Embryonic facial prominence (tissue), 1 donor: ENCODE results near the gene ACP6.

ENCODE experiments used
- DNase-seq: peaks from one replicate; pipeline ENCODE4 v3.0.0-alpha.2; 2016; ENCODE audit errors: extremely low spot score

The ACP6 gene

DNA sequence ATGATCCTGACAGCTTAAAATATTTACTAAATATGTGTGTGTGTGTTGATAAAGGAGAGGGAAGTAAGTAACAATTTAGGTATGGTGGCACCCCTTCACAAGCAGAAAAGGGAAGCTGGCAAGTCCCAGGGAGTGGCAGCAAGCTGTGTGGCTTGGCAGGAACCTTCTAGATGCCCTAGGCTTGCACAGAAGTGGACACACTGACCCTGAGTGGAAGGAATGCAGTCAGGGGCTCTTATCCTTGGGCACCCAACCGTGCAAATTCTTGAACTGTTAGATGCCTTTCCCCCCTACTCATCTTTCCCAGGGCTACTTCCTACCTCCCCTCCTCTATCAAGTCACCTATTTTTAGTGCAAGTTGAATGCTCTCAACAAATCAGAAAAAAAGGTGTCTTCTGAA lies 18.9 kb downstream of the ACP6 start:
- DNase-seq: no peak

DNA sequence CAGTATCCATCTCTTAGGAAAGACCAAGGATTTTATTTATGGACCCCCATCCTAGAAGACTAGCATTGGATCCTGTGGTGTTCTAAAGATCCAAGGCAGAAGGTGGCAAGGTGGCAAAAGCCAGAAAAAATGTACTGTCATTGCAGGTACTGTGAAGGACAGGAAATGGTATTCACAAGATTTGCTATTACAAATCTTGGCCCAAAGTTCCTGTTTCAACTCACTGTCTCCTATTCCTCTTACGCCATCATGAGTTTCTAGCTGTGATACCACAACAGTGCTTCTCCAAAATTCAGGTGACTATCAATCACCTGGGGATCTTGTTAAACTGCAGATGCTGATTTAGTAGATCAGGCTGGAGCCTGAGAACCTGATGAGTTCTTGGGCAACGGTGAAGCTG lies 21.4 kb downstream of the ACP6 start:
- DNase-seq: no peak

DNA sequence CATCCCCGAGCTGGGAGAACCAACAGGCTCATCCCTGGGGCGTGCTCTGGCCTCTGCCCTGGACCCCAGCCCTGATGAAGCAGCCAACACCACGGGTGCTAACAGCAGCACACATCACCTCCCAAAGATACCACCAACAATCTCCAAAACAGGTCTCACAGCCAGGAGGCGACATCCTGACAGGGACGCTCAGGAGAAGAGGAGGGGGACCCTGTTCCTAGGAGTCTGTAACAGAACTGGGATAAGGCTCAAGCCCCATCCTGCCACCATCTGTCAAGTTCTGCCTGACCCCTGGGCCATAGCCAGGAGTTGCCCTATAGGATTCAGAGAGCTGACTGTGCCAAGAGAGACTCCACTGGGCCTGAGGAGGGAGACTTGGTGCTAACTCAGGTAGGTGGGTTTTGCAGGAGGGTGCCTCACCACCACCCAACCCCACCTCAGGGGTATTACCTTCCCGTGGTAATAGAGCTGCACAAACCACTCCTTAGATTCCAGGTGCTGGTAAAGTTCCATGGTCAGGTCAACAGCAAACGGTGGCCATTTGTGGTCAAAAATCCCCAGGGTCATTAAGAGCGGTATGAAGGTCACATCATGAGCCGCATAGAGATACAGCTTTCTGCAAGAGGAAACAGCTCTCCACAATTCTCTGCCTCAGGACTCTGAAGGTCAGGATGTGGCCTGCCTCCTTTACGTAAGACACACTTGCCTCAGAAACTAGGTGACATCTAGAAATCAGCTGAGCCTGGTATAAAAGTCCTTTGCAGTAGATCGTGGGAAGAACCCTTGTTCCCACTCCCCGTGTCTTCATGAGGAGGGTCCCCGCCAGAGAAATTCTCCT lies 22.3 kb downstream of the ACP6 start:
- DNase-seq: no peak

DNA sequence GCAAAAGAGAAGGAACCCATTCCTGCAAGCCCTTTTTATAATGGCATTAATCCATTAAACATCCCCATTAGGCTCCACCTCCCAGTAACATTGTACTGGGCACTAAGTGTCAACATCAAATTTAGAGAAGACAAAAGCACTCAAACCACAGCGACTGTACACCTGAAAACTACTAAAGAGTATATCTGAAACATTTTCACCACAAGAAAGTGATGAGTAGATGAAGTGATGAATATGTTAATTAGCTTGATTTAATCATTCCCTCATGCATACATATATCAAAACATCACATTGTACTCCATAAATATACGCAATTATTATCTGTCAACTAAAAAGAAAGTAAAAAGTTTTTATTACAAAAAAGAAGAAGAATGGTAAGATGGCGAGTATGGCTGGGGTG lies 26.4 kb downstream of the ACP6 start:
- no peak for DNase-seq

DNA sequence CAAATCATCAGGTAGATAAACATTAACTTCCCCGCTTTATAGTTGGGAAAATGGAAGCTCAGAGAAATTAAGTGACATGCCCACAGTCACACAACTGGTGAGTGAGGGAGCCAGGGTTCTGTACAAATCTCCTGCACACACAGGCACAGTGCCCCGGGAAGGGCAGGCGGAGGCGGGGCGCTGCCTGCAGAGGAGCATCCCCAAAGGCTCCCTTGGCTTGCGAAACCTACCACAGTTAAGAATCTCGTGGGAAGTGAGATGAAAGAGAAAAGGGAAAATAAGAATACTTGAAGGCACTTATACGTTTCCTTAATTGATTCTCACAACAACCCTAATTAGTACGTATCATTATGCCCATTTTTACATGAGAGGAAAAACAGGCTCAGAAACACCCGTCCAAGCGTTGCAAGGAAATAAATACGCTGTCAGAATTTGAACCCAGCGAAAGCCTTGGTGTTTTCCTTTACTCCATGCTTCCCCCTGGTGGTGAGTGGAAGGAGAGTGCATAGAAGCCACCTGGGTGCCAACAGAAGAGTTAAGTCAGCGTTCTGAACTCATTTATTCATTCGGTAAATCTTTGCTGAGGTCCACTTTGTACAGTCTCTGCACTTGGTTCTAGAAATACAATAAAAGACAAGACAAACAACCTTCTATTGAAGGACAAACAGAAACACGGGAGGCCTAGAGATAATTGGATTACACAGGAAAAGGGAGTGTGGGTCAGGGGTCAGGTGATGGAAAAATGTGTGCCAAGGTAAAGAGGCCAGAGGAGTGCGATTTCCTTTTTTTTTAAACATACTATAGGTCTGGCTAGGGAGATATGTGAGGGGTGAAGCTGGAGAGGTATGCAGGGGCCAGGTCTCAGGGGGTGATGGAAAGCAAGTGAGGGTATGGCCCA lies 28.4 kb downstream of the ACP6 start:
- no peak for DNase-seq

DNA sequence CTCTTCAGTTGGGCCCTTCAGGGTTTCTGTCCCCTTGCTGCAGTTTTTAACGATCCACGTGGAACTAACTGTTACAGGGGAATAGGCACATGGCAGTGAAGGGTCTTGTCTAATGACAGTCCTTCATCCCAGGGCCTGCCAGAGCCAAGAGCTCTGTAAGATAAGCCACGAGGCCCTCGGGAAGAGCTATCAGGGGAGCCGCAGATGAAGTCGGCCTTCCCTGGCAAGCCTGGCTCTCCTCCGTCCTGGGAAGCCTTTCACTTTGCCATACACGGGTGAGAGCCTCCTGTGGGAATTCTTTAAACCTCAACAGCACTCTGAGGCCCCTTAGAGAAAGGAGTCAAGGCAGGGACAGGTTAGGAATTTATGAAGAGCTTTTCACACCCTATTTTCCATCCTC lies 29.0 kb downstream of the ACP6 start:
- DNase-seq: no peak

DNA sequence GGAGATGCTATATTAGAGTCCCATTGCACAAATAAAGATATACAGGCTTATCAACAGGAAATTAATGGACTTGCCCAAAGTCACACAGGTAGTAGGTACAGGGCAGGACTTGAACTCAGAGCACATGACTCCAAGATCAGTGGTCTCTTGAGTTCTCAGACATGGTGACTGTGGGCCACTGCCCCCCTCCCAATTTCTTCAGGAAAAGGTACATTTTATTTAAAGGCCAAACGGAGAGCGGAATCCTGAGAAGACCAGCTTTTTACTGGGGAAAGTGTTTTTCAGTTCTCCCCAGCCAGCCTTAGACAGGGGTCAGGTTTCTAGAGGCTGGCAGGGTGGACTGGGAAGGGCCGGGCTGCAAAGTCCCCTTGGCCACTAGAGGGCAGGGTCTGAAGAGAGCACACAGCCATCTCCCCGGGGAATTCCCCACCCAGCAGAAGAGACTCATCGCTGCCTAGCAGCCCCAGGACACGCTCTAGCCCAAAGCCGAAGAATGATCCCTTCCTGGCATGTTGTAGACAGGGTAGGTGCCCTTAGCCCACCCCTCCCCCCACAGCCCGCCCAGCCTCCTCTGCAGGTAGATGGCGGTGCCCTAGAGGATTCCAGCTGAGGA lies 29.7 kb downstream of the ACP6 start:
- DNase-seq: no peak

DNA sequence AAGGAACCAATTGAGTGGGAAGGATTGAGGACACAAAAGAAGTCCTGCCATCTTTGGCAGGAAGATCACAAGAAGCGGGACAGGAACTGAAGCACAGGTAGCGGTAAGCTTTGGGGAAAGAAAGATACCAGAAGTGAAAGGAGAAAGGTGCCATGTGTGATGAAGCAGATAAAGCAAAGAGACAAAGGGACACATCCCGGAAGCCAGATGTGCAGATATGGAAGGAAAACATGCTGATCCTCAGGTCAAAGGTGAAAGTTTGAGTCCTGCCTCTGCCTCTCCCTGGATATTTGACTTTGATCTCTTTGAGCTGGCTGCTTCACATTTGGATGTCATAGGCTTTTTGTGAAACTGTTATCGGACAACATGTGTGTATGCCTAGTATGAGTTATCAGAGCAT lies 34.0 kb downstream of the ACP6 start:
- no peak for DNase-seq

DNA sequence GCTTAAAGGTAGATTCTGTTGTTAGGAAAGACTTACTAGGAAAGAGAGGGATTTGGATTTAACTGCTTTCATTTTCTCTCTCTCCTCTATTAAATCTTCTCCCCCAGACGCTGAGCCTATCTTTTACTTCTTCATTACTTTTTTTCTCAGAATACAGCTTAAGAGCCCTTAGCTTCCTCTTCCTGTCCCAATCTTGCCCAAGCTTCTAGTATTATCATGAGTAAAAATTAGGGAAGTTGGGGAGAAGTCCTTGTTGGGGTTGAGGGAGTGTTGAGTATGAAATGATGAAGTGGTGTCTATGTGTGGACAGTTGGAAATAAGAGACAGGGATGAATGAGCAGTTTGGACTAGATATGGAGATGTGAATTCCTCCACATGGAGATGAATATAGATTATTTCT lies 35.0 kb downstream of the ACP6 start:
- DNase-seq: no peak

DNA sequence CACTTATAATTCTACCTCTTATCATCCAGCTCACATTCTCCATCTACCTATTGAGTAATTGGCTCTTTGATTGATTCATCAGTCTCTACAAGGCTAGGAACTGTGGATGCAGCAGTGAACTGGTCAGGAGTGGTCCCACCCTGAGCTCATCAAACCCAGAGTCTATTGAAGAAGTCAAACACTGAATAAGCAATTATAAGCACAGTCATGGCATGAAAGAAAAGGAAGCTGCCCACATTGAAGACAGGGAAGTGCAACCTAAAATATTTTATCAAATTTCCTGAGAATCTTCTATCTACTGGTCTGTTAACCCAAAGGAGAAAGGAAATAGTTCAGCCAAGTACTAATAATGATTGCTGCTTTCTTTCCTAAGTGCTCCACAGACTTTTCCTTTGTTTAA lies 35.7 kb downstream of the ACP6 start:
- no peak for DNase-seq

DNA sequence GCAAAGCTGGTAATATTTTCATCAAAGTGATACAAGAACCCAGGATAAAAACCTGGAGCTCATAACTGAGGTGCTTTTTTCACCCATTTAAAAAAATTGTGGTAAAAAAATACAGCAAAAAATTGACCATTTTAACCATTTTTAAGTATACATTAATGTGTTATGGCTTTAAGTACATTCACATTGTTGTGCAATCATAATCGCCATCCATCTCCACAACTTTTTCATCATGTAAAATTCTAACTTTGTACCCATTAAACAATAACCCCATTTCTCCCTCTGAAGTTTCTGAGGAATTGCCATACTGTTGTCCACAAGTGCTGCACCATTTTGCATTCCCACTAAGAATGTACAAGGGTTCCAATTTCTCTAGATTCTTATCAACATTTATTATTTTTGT lies 36.6 kb downstream of the ACP6 start:
- no peak for DNase-seq

DNA sequence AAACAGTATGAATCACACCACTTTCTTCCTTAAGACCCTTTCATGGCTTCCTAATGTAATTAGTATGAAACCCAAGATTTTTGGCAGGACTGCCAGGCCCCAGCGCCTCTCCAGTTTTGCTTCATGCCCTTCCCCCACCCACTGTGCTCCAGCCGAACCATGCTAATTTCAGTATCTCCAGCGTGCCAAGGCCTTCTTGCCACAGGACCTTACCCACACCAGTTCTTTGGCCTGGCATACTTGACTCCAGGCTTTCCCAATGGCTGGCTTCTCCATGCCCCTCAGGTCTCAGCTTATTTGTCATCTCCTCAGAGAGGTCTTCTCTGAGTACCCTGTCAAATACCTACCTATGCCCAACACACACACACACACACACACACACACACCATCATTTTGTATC lies 38.5 kb downstream of the ACP6 start:
- no peak for DNase-seq

DNA sequence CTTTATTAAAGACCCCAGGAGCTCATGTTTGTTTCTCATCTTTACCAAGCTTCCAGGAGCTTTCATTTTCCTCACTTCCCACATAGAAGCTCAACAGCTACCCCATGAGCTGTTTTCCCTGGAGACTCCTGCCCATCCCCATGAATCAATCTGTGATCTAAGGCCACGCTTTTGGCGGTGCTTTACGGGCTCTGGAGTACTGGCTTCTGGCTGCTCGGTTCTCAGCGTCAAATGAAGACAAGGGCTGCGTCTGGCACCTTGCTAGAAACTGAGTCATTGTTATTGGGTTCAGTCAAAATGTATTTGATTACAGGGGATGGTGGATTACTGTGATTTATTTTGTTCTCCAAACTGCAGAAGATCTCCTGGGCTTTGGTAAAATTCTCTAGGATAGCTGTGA lies 39.9 kb downstream of the ACP6 start:
- DNase-seq: no peak

DNA sequence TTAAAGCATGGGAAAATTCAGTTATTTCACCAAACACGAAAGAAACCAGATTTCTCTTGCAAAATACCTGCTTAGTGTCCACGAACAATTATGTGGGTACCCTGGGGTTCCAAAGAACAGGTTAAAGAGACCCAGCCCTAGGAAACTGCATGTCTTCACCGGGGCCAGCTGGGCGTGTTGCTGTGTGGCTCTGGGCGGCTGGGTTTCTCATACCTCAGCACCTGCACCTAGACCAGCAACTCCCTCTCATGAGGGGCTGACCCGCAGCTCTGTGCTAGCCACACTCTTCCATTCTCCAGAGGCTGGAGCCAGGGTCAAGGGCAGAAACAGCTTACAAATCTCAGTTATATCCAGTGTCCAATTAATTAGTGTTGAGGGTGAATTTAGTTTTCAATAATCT lies 40.3 kb downstream of the ACP6 start:
- DNase-seq: no peak

DNA sequence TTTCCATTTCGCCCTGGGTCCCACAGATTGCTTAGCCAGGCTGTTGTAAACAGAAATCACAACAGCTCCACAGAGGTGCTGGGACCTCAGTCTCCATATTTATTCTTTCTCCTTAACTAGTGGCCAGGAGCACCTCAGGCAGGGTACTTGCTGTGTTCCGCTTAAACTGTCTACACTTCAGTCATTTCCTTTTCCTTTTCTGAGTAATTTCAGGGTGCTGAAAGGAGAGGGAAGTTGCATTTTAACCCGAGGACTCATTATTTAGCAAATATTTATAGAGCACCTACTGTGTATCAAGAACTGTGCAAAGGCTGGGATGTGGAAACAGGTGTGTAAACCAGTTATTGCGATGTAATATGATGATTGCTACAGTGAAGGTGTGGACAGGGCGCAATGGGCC lies 41.9 kb downstream of the ACP6 start:
- DNase-seq: no peak

DNA sequence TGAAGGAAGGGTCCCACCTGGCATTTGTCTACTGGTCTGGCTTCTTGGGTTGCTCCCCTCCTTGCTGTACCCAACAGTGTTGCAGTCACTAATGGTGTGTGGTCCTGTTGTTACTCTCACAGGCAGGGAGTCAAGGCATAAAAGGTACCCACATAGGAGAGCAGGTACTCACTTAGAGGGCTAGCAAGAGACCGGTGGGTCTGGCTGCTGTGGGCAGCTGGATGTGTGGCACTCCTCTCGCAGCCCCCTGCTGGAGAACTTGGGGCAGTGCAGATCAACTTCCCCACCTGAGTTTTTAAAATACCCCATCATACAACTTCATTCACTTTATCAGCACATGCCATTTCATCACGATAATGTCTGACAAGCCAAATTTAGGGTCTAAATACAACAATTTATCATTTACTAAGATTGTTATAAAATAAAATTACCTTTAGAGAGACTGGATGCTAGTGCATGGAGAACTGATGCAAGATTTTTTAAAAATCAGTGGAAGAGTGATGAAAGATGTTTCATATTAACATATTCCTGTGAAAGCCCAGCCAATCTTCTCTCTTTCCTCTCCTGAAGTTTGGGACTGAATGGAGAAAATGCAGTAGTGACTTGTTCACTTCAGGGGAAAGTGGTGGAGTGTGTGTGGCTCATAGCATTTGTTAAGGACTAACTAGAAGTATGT lies 42.8 kb downstream of the ACP6 start:
- no peak for DNase-seq

DNA sequence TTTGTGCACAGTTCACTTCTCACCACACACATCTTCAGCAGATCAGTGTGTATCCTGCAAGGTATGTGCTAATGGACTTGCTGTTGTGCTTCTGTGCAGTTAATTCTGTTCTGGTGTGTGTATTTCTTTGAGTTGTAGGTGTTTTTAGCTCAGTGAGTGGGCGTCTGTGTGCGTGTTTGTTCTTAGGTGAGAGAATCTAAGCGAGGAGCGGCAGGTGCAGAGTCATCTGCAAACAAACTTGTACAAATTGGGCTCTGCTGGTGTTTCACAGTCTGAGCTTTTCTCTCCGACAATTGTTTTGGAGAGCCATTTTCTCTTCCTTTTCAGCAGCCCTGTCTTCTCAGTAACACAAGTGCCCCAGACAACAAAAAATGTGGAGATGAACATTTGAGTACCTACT lies 43.6 kb downstream of the ACP6 start:
- DNase-seq: no peak

DNA sequence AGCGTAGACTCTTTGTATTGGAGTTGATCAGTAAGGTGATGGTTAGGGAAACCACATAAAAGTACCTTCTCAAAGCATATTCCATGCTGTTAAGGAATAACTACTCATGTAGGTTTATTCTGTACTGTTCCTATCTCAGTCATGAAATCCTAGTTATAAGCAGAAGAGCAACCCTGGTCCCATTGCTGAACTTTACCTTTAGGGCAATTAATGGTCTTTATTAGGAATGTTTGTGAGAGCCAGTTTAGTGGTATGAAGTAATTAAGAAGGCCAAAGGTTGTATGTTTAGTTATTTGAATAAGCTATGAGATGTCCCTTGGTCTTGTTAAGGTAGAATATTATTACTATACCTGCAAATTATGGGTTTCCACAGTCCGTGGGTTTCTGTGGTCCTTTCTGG lies 44.0 kb downstream of the ACP6 start:
- DNase-seq: no peak

DNA sequence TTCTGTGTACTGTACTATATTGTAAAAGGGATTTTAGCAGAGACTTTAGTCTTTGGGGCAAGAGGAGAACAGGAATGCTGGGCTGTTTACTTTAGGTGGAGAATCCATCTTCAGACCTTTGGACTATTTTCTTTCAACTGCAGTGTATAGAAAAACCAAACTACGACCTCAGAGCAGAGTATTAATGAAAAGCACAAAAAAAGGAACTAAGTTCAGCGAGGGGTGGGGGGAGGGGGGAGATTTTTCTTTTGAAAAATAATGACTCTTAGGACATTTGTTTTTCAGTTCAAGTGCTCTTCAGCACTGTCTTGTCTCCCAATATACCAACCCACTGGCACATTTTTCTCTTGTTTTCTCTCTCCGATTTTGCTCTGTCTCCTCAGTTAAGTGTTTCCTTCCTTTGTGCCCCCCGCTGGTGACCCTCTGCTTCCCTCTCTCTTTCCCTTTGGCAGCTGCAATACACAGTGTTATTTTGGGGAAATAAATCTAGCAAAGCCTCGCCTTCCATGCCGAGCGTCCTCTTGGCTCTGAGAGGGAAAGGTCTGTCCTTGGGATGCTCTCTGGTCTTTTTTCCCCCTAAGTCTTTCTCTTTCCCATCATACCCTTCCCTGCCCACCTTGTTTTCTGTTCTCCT lies 44.8 kb downstream of the ACP6 start:
- DNase-seq: no peak

DNA sequence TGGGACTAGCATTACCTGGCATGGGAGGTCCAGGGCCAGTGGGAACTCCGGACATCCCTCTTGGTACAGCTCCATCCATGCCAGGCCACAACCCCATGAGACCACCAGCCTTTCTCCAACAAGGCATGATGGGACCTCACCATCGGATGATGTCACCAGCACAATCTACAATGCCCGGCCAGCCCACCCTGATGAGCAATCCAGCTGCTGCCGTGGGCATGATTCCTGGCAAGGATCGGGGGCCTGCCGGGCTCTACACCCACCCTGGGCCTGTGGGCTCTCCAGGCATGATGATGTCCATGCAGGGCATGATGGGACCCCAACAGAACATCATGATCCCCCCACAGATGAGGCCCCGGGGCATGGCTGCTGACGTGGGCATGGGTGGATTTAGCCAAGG lies 45.8 kb downstream of the ACP6 start:
- DNase-seq: no peak

DNA sequence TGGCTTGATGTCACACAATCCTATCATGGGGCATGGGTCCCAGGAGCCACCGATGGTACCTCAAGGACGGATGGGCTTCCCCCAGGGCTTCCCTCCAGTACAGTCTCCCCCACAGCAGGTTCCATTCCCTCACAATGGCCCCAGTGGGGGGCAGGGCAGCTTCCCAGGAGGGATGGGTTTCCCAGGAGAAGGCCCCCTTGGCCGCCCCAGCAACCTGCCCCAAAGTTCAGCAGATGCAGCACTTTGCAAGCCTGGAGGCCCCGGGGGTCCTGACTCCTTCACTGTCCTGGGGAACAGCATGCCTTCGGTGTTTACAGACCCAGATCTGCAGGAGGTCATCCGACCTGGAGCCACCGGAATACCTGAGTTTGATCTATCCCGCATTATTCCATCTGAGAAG lies 46.3 kb downstream of the ACP6 start:
- DNase-seq: no peak

DNA sequence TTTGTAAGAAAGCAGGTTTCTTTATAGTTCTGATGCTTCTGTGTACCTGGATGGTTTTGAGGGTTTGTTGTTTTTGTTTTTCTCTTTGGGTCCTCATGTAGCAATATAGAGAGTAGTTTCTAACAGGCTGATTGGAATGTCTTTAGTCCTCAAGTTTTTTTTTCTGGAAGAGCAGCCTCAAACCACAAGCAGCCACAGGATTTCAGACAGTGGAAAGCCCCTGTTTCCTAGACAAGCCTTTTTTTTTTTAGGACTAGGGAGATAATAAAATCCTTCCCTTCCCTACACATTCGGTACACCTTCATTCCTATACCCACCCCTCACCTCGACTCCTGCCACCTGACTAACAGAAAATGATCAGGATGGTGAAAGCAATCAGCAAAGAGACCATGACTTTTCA lies 47.6 kb downstream of the ACP6 start:
- no peak for DNase-seq
